NCI-H460 (cell line): ENCODE data around the gene MAGEB17. TPM values are rescaled to one million over a fixed set of nuclear protein-coding genes. Genes with fewer than 3 reads are reported as not detected.
"Not testable (repeated sequence)": the region's sequence is repeated elsewhere in the genome, so short reads cannot be mapped to it uniquely, and the experiment has no call there.

ENCODE experiments used
- DNase-seq: peaks from one replicate; pipeline ENCODE4 v3.0.0-alpha.2; 2016; ENCODE audit warnings: low read depth; ENCODE audit errors: extremely low read depth
- total RNA-seq: library from RNA; depleted of rRNA; stranded (reverse); fragments of >200 nt; shearing (Covaris generic); gene quantifications from 2 replicates; pipeline ENCODE4 v1.2.3, GENCODE V29; 2014

The MAGEB17 gene
- total RNA-seq, 1 experiment from 2014 or later = not detected

- no peak for DNase-seq
Observed at GRCh38 chrX:16155581-16156096, 11.6 kb upstream of the MAGEB17 start.

- DNase-seq = no peak
Observed at GRCh38 chrX:16156692-16157331, 10.5 kb upstream of the MAGEB17 start.

GRCh38 chrX:16160729-16161128 is 6.6 kb upstream of the MAGEB17 start:
- DNase-seq = no peak

GRCh38 chrX:16161173-16161572 is 6.1 kb upstream of the MAGEB17 start:
- DNase-seq = not testable (repeated sequence)

- no peak for DNase-seq
Observed at GRCh38 chrX:16162391-16162790, 4.9 kb upstream of the MAGEB17 start.

GRCh38 chrX:16164748-16165147 is 2.5 kb upstream of the MAGEB17 start:
- DNase-seq = no peak

GRCh38 chrX:16171039-16171438 is 3.8 kb downstream of the MAGEB17 start:
- DNase-seq = no peak

GRCh38 chrX:16171944-16172343 is 4.7 kb downstream of the MAGEB17 start:
- no peak for DNase-seq

- no peak for DNase-seq
Observed at GRCh38 chrX:16172391-16172790, 5.1 kb downstream of the MAGEB17 start.

- DNase-seq = no peak
Observed at GRCh38 chrX:16175329-16176061, 8.2 kb downstream of the MAGEB17 start.

GRCh38 chrX:16177260-16177659 is 10.0 kb downstream of the MAGEB17 start:
- DNase-seq = no peak

GRCh38 chrX:16183843-16184242 is 16.6 kb downstream of the MAGEB17 start:
- not testable (repeated sequence) for DNase-seq

- no peak for DNase-seq
Observed at GRCh38 chrX:16185725-16186136, 18.4 kb downstream of the MAGEB17 start.

- no peak for DNase-seq
Observed at GRCh38 chrX:16186380-16187007, 19.2 kb downstream of the MAGEB17 start.

GRCh38 chrX:16187024-16187760 is 19.9 kb downstream of the MAGEB17 start:
- DNase-seq = no peak

GRCh38 chrX:16188687-16189086 is 21.4 kb downstream of the MAGEB17 start:
- DNase-seq = no peak

GRCh38 chrX:16191605-16192004 is 24.3 kb downstream of the MAGEB17 start:
- no peak for DNase-seq

- no peak for DNase-seq
Observed at GRCh38 chrX:16196829-16197228, 29.5 kb downstream of the MAGEB17 start.

GRCh38 chrX:16199343-16199742 is 32.1 kb downstream of the MAGEB17 start:
- DNase-seq = no peak

GRCh38 chrX:16202943-16203342 is 35.7 kb downstream of the MAGEB17 start:
- no peak for DNase-seq

- no peak for DNase-seq
Observed at GRCh38 chrX:16204538-16204937, 37.3 kb downstream of the MAGEB17 start.
